PC-9 (cell line): ENCODE results near the gene NCAPG. TPM values are rescaled to one million over a fixed set of nuclear protein-coding genes. Genes with fewer than 3 reads are reported as not detected.

ENCODE experiments used
- BruUV-seq: library from RNA; stranded (reverse); fragments of 400-500 nt; replicated peaks from 2 replicates; lab custom pipeline; 2021; lab: Mats Ljungman, UMichigan
- CTCF ChIA-PET: fragments of 300-600 bp; sonication (Branson Sonifier 250); formaldehyde crosslinking; loops from one replicate; lab custom pipeline; 2022; ENCODE audit warnings: antibody characterized with exemption; lab: Charles Lee
- POLR2A ChIA-PET: fragments of 300-600 bp; sonication (Branson Sonifier 250); formaldehyde crosslinking; loops from one replicate; lab custom pipeline; 2022; ENCODE audit warnings: antibody characterized with exemption; ENCODE audit not compliant: unreplicated experiment; lab: Charles Lee
- DNase-seq, 2 experiments: peaks; one replicate each; pipeline versions ENCODE4 v3.0.0 to v3.0.0-alpha.2; 2015 to 2022; ENCODE audit warnings: mixed read lengths in 1 of 2
- H2AFZ ChIP-seq: fragments of 200-600 bp; sonication (generic); 2 replicates; pipeline ENCODE4 v1.8.1; 2017; ENCODE audit warnings: antibody characterized with exemption
- H3F3A ChIP-seq: fragments of 200-600 bp; sonication (generic); 2 replicates; pipeline ENCODE4 v1.8.1; 2017; ENCODE audit warnings: antibody characterized with exemption, mild to moderate bottlenecking, low read depth; ENCODE audit not compliant: insufficient read depth
- H3K27ac ChIP-seq: fragments of 200-600 bp; sonication (generic); 2 replicates; pipeline ENCODE4 v1.6.1; 2016; ENCODE audit warnings: mixed run types
- H3K27me3 ChIP-seq: fragments of 200-600 bp; sonication (generic); 2 replicates; pipeline ENCODE4 v1.6.1; 2016; ENCODE audit warnings: low read depth, mixed run types; ENCODE audit not compliant: insufficient read depth
- H3K36me3 ChIP-seq: fragments of 200-600 bp; sonication (generic); 2 replicates; pipeline ENCODE4 v1.6.1; 2016; ENCODE audit warnings: low read depth, mixed run types
- H3K4me1 ChIP-seq: fragments of 200-600 bp; sonication (generic); replicated peaks from 2 replicates; pipeline ENCODE4 v1.6.1; 2016; ENCODE audit warnings: mixed run types; ENCODE audit not compliant: insufficient read depth
- H3K4me2 ChIP-seq: fragments of 200-600 bp; sonication (generic); 2 replicates; pipeline ENCODE4 v1.6.1; 2017; ENCODE audit warnings: mixed run types
- H3K4me3 ChIP-seq: fragments of 200-600 bp; sonication (generic); 2 replicates; pipeline ENCODE4 v1.6.1; 2016; ENCODE audit warnings: mixed run types
- H3K79me2 ChIP-seq: fragments of 200-600 bp; sonication (generic); 2 replicates; pipeline ENCODE4 v1.6.1; 2017; ENCODE audit warnings: low read depth, mixed run types
- H3K9me2 ChIP-seq: fragments of 200-600 bp; sonication (generic); 2 replicates; pipeline ENCODE4 v1.8.1; 2017; ENCODE audit warnings: mild to moderate bottlenecking; ENCODE audit not compliant: insufficient read depth
- H3K9me3 ChIP-seq: fragments of 200-600 bp; sonication (generic); 2 replicates; pipeline ENCODE4 v1.8.1; 2016; ENCODE audit warnings: low read depth; ENCODE audit not compliant: insufficient read depth
- H4K20me1 ChIP-seq: fragments of 200-600 bp; sonication (generic); 2 replicates; pipeline ENCODE4 v1.8.1; 2017; ENCODE audit not compliant: insufficient read depth
- CTCF ChIP-seq: fragments of 200-600 bp; sonication (generic); conservative IDR thresholded peaks from 2 replicates; pipeline ENCODE4 v1.6.1; 2017; ENCODE audit warnings: mixed run types, antibody characterized with exemption, mild to moderate bottlenecking, moderate library complexity
- EZH2 ChIP-seq: fragments of 200-600 bp; sonication (generic); IDR thresholded peaks from 2 replicates; pipeline ENCODE4 v1.8.0; 2017; ENCODE audit warnings: antibody characterized with exemption, low read depth
- intact Hi-C: fragments of 100-400 bp; cut with micrococcal nuclease; formaldehyde crosslinking; loops from one replicate; pipeline ENCODE4 v1.10.0; 2022; ENCODE audit not compliant: unreplicated experiment
- total RNA-seq: library from RNA; stranded (reverse); gene quantifications from 2 replicates; pipeline ENCODE4 v1.2.3, GENCODE V29; 2021

NCAPG gene
- total RNA-seq, 1 experiment from 2014 or later, result 53.7 TPM

- H3K9me3 ChIP-seq, result no peaks in the 10 kb centered on the region
- no peak overlapping the region for H3K4me2 ChIP-seq
- H3K27ac ChIP-seq, result no peak overlapping the region
- no peaks in the 10 kb centered on the region for H4K20me1 ChIP-seq
- no peaks in the 10 kb centered on the region for H3K36me3 ChIP-seq
- H3F3A ChIP-seq, result no peaks in the 10 kb centered on the region
- TF ChIP-seq CTCF, result no peak
- no peak for TF ChIP-seq EZH2
- no peaks in the 10 kb centered on the region for H3K79me2 ChIP-seq
- H3K4me3 ChIP-seq, result no peak overlapping the region
- H3K27me3 ChIP-seq, result no peaks in the 10 kb centered on the region
- no peak for DNase-seq
- BruUV-seq, result no TSS peak
- H3K4me1 ChIP-seq, result no peaks in the 10 kb centered on the region
- CTCF ChIA-PET, result no interaction called here
- intact Hi-C loops, result no loop called here
- no peak overlapping the region for H2AFZ ChIP-seq
- no peaks in the 10 kb centered on the region for H3K9me2 ChIP-seq
- POLR2A ChIA-PET, result no interaction called here
These were observed 24.9 kb upstream of the NCAPG start for GRCh38 chr4:17785858-17786257.

- no TSS peak for BruUV-seq
- no peak overlapping the region for H2AFZ ChIP-seq
- H3K4me2 ChIP-seq, result no peak overlapping the region
- no peaks in the 10 kb centered on the region for H3K9me3 ChIP-seq
- DNase-seq, result no peak
- H3K27me3 ChIP-seq, result no peaks in the 10 kb centered on the region
- H3K79me2 ChIP-seq, result no peaks in the 10 kb centered on the region
- intact Hi-C loops, result no loop called here
- H3K27ac ChIP-seq, result no peak overlapping the region
- no peaks in the 10 kb centered on the region for H4K20me1 ChIP-seq
- H3K36me3 ChIP-seq, result no peaks in the 10 kb centered on the region
- ChIA-PET CTCF (no interaction called here), POLR2A (no interaction called here)
- H3K4me3 ChIP-seq, result no peak overlapping the region
- H3F3A ChIP-seq, result no peaks in the 10 kb centered on the region
- H3K9me2 ChIP-seq, result no peaks in the 10 kb centered on the region
- no peaks in the 10 kb centered on the region for H3K4me1 ChIP-seq
- no peak for TF ChIP-seq CTCF
- no peak for TF ChIP-seq EZH2
These were observed 24.2 kb upstream of the NCAPG start for GRCh38 chr4:17786567-17786966.

- Histone ChIP-seq H3K4me1 (no peaks in the 10 kb centered on the region), H3K9me3 (no peaks in the 10 kb centered on the region), H3K4me3 (no peak overlapping the region), H3K4me2 (no peak overlapping the region), H3K27me3 (no peaks in the 10 kb centered on the region), H3K79me2 (no peaks in the 10 kb centered on the region), H3K36me3 (no peaks in the 10 kb centered on the region), H3K27ac (no peak overlapping the region), H2AFZ (no peak overlapping the region), H4K20me1 (no peaks in the 10 kb centered on the region), H3F3A (no peaks in the 10 kb centered on the region), H3K9me2 (no peaks in the 10 kb centered on the region)
- ChIA-PET CTCF (no interaction called here), POLR2A (no interaction called here)
- intact Hi-C loops, result no loop called here
- TF ChIP-seq CTCF (no peak), EZH2 (no peak)
- BruUV-seq, result no TSS peak
- no peak for DNase-seq
These were observed 23.5 kb upstream of the NCAPG start for GRCh38 chr4:17787315-17787714.
